Heart left ventricle (tissue), 16 donors: Measurements from ENCODE around the gene NTM. TPM values are rescaled to one million over a fixed set of nuclear protein-coding genes. Genes with fewer than 3 reads are reported as not detected.

Source experiments
- ATAC-seq, 4 donors: fragments of 200-7000 bp; cut with Tn5 transposase; one replicate each; pipeline ENCODE4 v1.9.1; 2020 to 2022; ENCODE audit warnings: moderate library complexity in 4 of 4, mild to moderate bottlenecking in 3 of 4, moderate number of reproducible peaks in 1 of 4
- DNase-seq, 5 donors: peaks; one replicate each; pipeline ENCODE4 v3.0.0-alpha.2; 2020
- H3K27ac ChIP-seq, 12 donors: fragments of 200-600 bp; sonication (generic) in 4 of 12; one replicate each; pipeline versions ENCODE4 v1.5.0 to v1.8.0; 2016 to 2022; ENCODE audit warnings: mild to moderate bottlenecking in 2 of 12
- H3K27me3 ChIP-seq, 9 donors: fragments of 200-600 bp; sonication (generic) in 2 of 9; one replicate each; pipeline versions ENCODE4 v1.5.1 to v1.8.0; 2016 to 2022; ENCODE audit warnings: mild to moderate bottlenecking in 3 of 9
- H3K36me3 ChIP-seq, 9 donors: fragments of 200-600 bp; sonication (generic) in 2 of 9; one replicate each; pipeline versions ENCODE4 v1.5.0 to v1.8.0; 2018 to 2022; ENCODE audit warnings: mild to moderate bottlenecking in 2 of 9
- H3K4me1 ChIP-seq, 12 donors: fragments of 200-600 bp; sonication (generic) in 4 of 12; one replicate each; pipeline versions ENCODE4 v1.5.0 to v1.8.0; 2016 to 2022; ENCODE audit warnings: mild to moderate bottlenecking in 3 of 12
- H3K4me3 ChIP-seq, 12 donors: fragments of 200-600 bp; sonication (generic) in 4 of 12; one replicate each; pipeline versions ENCODE4 v1.5.0 to v1.8.0; 2017 to 2022; ENCODE audit warnings: mild to moderate bottlenecking in 9 of 12, moderate library complexity in 4 of 12
- H3K9me3 ChIP-seq, 12 donors: fragments of 200-600 bp; sonication (generic) in 4 of 12; one replicate each; pipeline versions ENCODE4 v1.5.0 to v1.8.0; 2016 to 2022; ENCODE audit warnings: mild to moderate bottlenecking in 1 of 12
- POLR2A ChIP-seq, 2 donors: fragments of 450-650 bp; IDR thresholded peaks; one replicate each; pipeline ENCODE4 v1.6.1; 2017; ENCODE audit warnings: antibody characterized with exemption in 2 of 2, mild to moderate bottlenecking in 2 of 2, moderate library complexity in 2 of 2
- WGBS, 4 donors: extraction: QIAGEN DNeasy Blood & Tissue Kit in 2 of 4; methylation state at CpG; one replicate each; pipeline versions ENCODE4 v1.1.5 to v1.1.7; 2013 to 2018; 5-methylcytosine and 5-hydroxymethylcytosine counted together
- intact Hi-C, 10 donors: fragments of 100-400 bp; cut with DNase I; formaldehyde crosslinking; loops; one replicate each; pipeline versions ENCODE4 v1.11.1 to v1.14.2; 2022
- polyA plus RNA-seq, 2 donors: library from polyadenylated mRNA; stranded (reverse); fragments of 200-250 nt; gene quantifications; one replicate each; pipeline ENCODE4 v1.2.3, GENCODE V29; 2013
- total RNA-seq, 9 donors: library from RNA; depleted of rRNA in 2 of 9; stranded (reverse); fragments of >200 nt in 2 of 9; fragmentation: NEBNext Ultra II Directional in 3 of 9; extraction: Animal tissue kit (Norgen Biotek cat#: 25700) in 3 of 9; gene quantifications; one replicate each; pipeline versions ENCODE4 v1.1.0 to v1.2.4, GENCODE V29; 2016 to 2023
- TF ChIP-seq, protein P1 (sequence below), 12 donors: fragments of 200-600 bp; sonication (generic) in 4 of 12; IDR thresholded peaks; one replicate each; pipeline versions ENCODE4 v1.5.0 to v1.8.0; 2018 to 2022; ENCODE audit warnings: antibody characterized with exemption in 12 of 12, mild to moderate bottlenecking in 5 of 12
- donor health status: ischemic (EF 13 %, LVEDD 7.1; RV severe dilation, severe dysfunction).
- donor health status: healthy with polysubstance abuse.
- donor health status: DM: no; HTN: yes; CAD: no.
- donor health status: DM: no; HTN: no; CAD: no.
- donor health status: ischemic (EF 25% LVEDD 6.9; RV normal size, moderate dysfunction).
- donor health status: ischemic (EF 25% LVEDD 5.7; RV mildly dilated, moderate dysfunction).
- donor health status: healthy.
- donor health status: DM: yes; HTN: yes; CAD: no.
- donor health status: ischemic (EF 35%, LVEDD 5.7; RV mildly dilated, moderate dysfunction).
- donor health status: nonischemic (EF 11% LVEDD 7.7; RV severe dilation, severe dysfunction).
- donor health status: DM: yes; HTN: yes; CAD: no.
- donor health status: PGD.
- donor health status: ischemic (EF 29% LVEDD 5.4; RV normal size, mild dysfunction).
- donor health status: nonischemic (EF 23%, LVEDD 6.1; RV moderate dilation, normal function).

Gene NTM
- total and polyA plus RNA-seq, 11 donors: 0.40 to 7.7 (median 1.5) TPM

DNA sequence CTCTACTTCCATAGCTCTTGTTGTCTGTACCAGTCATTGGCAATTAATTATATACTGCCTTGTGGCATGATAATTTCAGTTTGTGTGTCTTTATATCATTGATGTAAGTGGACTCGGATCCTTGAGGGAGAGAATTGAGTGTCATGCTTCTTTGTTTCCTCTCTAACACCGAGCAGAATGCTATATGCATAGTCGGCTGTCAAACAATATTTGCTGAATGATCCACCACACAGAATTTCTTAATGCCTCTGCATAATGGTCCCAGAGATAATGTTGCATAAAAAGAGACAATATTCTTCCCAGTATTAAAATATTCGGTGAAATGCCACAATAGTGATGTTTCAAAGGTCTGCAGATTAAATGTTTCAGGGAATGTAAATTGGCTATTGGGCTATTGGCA, 664.8 kb downstream of the NTM start:
- ATAC-seq: no peak
- no peak overlapping the region for H3K27ac ChIP-seq
- 74 to 81% (median 77%) methylated on average over 4 of the region's 4 CpGs for WGBS, 4 donors
- no peaks in the 10 kb centered on the region for H3K9me3 ChIP-seq
- H3K27me3 ChIP-seq: no peaks in the 10 kb centered on the region
- H3K4me1 ChIP-seq: peaks cover 0 to 9% (median 0%) of the 10 kb centered on the region in 12 donors
- no peaks in the 10 kb centered on the region for H3K36me3 ChIP-seq
- no peak for DNase-seq
- no peak overlapping the region for H3K4me3 ChIP-seq
- TF ChIP-seq, protein P1, sequence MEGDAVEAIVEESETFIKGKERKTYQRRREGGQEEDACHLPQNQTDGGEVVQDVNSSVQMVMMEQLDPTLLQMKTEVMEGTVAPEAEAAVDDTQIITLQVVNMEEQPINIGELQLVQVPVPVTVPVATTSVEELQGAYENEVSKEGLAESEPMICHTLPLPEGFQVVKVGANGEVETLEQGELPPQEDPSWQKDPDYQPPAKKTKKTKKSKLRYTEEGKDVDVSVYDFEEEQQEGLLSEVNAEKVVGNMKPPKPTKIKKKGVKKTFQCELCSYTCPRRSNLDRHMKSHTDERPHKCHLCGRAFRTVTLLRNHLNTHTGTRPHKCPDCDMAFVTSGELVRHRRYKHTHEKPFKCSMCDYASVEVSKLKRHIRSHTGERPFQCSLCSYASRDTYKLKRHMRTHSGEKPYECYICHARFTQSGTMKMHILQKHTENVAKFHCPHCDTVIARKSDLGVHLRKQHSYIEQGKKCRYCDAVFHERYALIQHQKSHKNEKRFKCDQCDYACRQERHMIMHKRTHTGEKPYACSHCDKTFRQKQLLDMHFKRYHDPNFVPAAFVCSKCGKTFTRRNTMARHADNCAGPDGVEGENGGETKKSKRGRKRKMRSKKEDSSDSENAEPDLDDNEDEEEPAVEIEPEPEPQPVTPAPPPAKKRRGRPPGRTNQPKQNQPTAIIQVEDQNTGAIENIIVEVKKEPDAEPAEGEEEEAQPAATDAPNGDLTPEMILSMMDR (IDR thresholded peaks at IDR 0.05): no peak
- TF ChIP-seq POLR2A (IDR thresholded peaks at IDR 0.05): no peak
- intact Hi-C loops: loop anchor here in 1 of 10 donors (10.0 kb wide), 1 partner anchor 170 kb away; no protein-coding TSS in a partner anchor

DNA sequence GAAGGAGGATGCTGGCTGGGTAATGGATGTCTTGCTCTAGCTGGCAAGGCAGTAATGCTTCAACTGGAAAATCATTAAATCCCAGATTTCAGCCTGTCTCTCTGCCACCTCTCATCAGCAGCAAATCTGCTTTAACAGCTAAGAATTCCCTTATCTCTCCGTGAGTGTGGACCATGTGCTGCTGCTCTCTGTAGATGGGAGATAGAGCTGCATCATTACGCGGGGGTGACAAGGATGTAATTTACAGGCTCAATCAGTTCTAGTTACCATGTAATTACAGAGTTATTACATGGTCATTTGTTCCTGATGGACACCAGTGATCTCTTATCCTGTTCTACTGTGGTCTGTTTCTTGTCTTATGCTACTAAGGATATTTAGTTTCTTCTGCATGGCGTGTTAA, 665.4 kb downstream of the NTM start:
- Histone ChIP-seq H3K27me3 (no peaks in the 10 kb centered on the region), H3K4me3 (no peak overlapping the region), H3K27ac (no peak overlapping the region), H3K4me1 (peaks cover 0 to 9% (median 0%) of the 10 kb centered on the region in 12 donors), H3K9me3 (no peaks in the 10 kb centered on the region), H3K36me3 (no peaks in the 10 kb centered on the region)
- TF ChIP-seq POLR2A (IDR thresholded peaks at IDR 0.05): no peak
- 38 to 63% (median 52%) methylated on average over 4 of the region's 4 CpGs for WGBS, 4 donors
- DNase-seq (no peak), ATAC-seq (no peak)
- intact Hi-C loops: loop anchor here in 1 of 10 donors (10.0 kb wide), 1 partner anchor 171 kb away; no protein-coding TSS in a partner anchor

DNA sequence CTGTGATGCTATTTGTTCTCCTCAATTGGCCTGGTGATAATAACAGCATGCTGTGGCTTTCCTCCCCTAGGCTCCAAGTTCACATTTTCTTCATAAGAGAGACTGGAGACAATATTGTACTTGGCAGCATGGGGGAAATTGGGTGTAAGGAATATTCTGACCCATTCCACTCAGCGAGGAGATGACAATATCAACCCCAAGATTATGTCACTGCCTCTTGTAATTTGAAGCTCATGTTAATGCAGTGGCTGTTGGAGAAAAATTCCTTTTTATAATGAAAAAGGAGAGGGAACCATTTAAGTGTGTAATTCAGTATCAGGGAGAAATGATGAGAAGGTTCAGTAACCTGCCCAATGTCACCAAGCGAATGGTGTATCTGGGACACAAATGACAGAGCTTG, 665.8 kb downstream of the NTM start:
- peaks cover 0 to 9% (median 0%) of the 10 kb centered on the region in 12 donors for H3K4me1 ChIP-seq
- no peaks in the 10 kb centered on the region for H3K36me3 ChIP-seq
- no peak overlapping the region for H3K27ac ChIP-seq
- ATAC-seq: no peak
- no peaks in the 10 kb centered on the region for H3K27me3 ChIP-seq
- H3K4me3 ChIP-seq: no peak overlapping the region
- H3K9me3 ChIP-seq: no peaks in the 10 kb centered on the region
- 74 to 88% (median 84%) methylated on average over 2 of the region's 2 CpGs for WGBS, 4 donors
- DNase-seq: no peak
- intact Hi-C loops: loop anchor here in 1 of 10 donors (10.0 kb wide), 1 partner anchor 171 kb away; no protein-coding TSS in a partner anchor
- TF ChIP-seq, protein P1 (IDR thresholded peaks at IDR 0.05): no peak
- TF ChIP-seq POLR2A (IDR thresholded peaks at IDR 0.05): no peak

GRCh38 chr11:132036746-132037466, 666.5 kb downstream of the NTM start:
- Histone ChIP-seq H3K27ac (no peak overlapping the region), H3K4me1 (peaks cover 0 to 9% (median 0%) of the 10 kb centered on the region in 12 donors), H3K4me3 (no peak overlapping the region), H3K27me3 (no peaks in the 10 kb centered on the region), H3K9me3 (no peaks in the 10 kb centered on the region), H3K36me3 (no peaks in the 10 kb centered on the region)
- intact Hi-C loops: loop anchor here in 1 of 10 donors (10.0 kb wide), 1 partner anchor 172 kb away; no protein-coding TSS in a partner anchor
- TF ChIP-seq, protein P1 (IDR thresholded peaks at IDR 0.05): no peak
- DNase-seq (no peak), ATAC-seq (no peak)
- WGBS, 4 donors: 67 to 77% (median 73%) methylated on average over 4 of the region's 4 CpGs
